Measurements from ENCODE around the gene ZNF185.

The ZNF185 gene

GRCh38 chrX:152926279-152926678 is 28.4 kb downstream of the ZNF185 start:
- DNase-seq (ENCODE audit: low spot score) = no peak
- H3K27ac ChIP-seq = no peak overlapping the region
- no peak for TF ChIP-seq CTCF (IDR thresholded peaks at IDR 0.05)
- H3K4me3 ChIP-seq = no peak overlapping the region

- no peak overlapping the region for H3K27ac ChIP-seq
- no peak for DNase-seq (ENCODE audit: low spot score)
- no peak overlapping the region for H3K4me3 ChIP-seq
- no peak for TF ChIP-seq CTCF (IDR thresholded peaks at IDR 0.05)
Observed at GRCh38 chrX:152926923-152927322, 29.1 kb downstream of the ZNF185 start.

- DNase-seq (ENCODE audit: low spot score) = no peak
- H3K27ac ChIP-seq = no peak overlapping the region
- TF ChIP-seq CTCF (IDR thresholded peaks at IDR 0.05) = no peak
- no peak overlapping the region for H3K4me3 ChIP-seq
Observed at GRCh38 chrX:152927858-152928760, 30.2 kb downstream of the ZNF185 start.

- no peak overlapping the region for H3K4me3 ChIP-seq
- DNase-seq (ENCODE audit: low spot score) = no peak
Observed at GRCh38 chrX:152928761-152929400, 31.0 kb downstream of the ZNF185 start.

GRCh38 chrX:152929898-152930297 is 32.0 kb downstream of the ZNF185 start:
- no peak overlapping the region for H3K27ac ChIP-seq
- TF ChIP-seq CTCF (IDR thresholded peaks at IDR 0.05) = no peak
- no peak for DNase-seq (ENCODE audit: low spot score)
- H3K4me3 ChIP-seq = no peak overlapping the region

More at GRCh38 chrX:152928761-152929400, 31.0 kb downstream of the ZNF185 start:
- no peak for TF ChIP-seq CTCF (IDR thresholded peaks at IDR 0.05)
- no peak overlapping the region for H3K27ac ChIP-seq

- Histone ChIP-seq H3K27ac (no peak overlapping the region), H3K4me3 (no peak overlapping the region)
- no peak for DNase-seq (ENCODE audit: low spot score)
- TF ChIP-seq CTCF (IDR thresholded peaks at IDR 0.05) = no peak
Observed at GRCh38 chrX:152930516-152930915, 32.6 kb downstream of the ZNF185 start.
